TTC549 (cell line): Measurements from ENCODE around the gene ROS1.

Experiments used
- FAIRE-seq: peaks from 2 replicates; lab custom pipeline; 2012; peaks lifted over from hg19 to GRCh38; lab: Jason Lieb, UNC

ROS1 gene

GRCh38 chr6:117309069-117309468, 116.7 kb downstream of the ROS1 start:
- FAIRE-seq = no peak

GRCh38 chr6:117307655-117308054, 118.1 kb downstream of the ROS1 start:
- no peak for FAIRE-seq

- no peak for FAIRE-seq
These were observed 119.4 kb downstream of the ROS1 start for GRCh38 chr6:117306227-117306790.

- no peak for FAIRE-seq
These were observed 121.3 kb downstream of the ROS1 start for GRCh38 chr6:117304446-117304845.

- no peak for FAIRE-seq
These were observed 122.4 kb downstream of the ROS1 start for GRCh38 chr6:117303323-117303722.

GRCh38 chr6:117298941-117299340, 126.8 kb downstream of the ROS1 start:
- FAIRE-seq = no peak

GRCh38 chr6:117290173-117290846, 135.4 kb downstream of the ROS1 start:
- FAIRE-seq = no peak

GRCh38 chr6:117288083-117288715, 137.5 kb downstream of the ROS1 start:
- FAIRE-seq = no peak

GRCh38 chr6:117280922-117281321, 144.8 kb downstream of the ROS1 start:
- FAIRE-seq = no peak

GRCh38 chr6:117276778-117277316, 148.9 kb downstream of the ROS1 start:
- FAIRE-seq = no peak

GRCh38 chr6:117275711-117276110, 150.0 kb downstream of the ROS1 start:
- FAIRE-seq = no peak

GRCh38 chr6:117275205-117275604, 150.5 kb downstream of the ROS1 start:
- FAIRE-seq = no peak

GRCh38 chr6:117272891-117273290, 152.9 kb downstream of the ROS1 start:
- no peak for FAIRE-seq

GRCh38 chr6:117272032-117272866, 153.5 kb downstream of the ROS1 start:
- no peak for FAIRE-seq

- FAIRE-seq = no peak
These were observed 154.8 kb downstream of the ROS1 start for GRCh38 chr6:117270843-117271507.

- no peak for FAIRE-seq
These were observed 155.5 kb downstream of the ROS1 start for GRCh38 chr6:117270055-117270842.

GRCh38 chr6:117269638-117270054, 156.1 kb downstream of the ROS1 start:
- no peak for FAIRE-seq

- no peak for FAIRE-seq
These were observed 156.8 kb downstream of the ROS1 start for GRCh38 chr6:117268924-117269323.

GRCh38 chr6:117267766-117268534, 157.8 kb downstream of the ROS1 start:
- no peak for FAIRE-seq

GRCh38 chr6:117267054-117267347, 158.7 kb downstream of the ROS1 start:
- FAIRE-seq = no peak
